Thoracic aorta (tissue), 2 donors: ENCODE data around the gene ABHD17C. TPM values are rescaled to one million over a fixed set of nuclear protein-coding genes. Genes with fewer than 3 reads are reported as not detected.

ENCODE experiments used
- ATAC-seq: fragments of 150-250 bp; one replicate; pipeline ENCODE4 v1.8.0; 2017; ENCODE audit warnings: low read depth; ENCODE audit not compliant: insufficient number of reproducible peaks, low FRiP score
- DNase-seq: peaks from one replicate; pipeline ENCODE4 v3.0.0-alpha.2; 2020; ENCODE audit warnings: low spot score
- H3K27ac ChIP-seq, 2 donors: fragments of 200-600 bp; sonication (generic); 1 replicate in 1 of 2; 2 replicates in 1 of 2; pipeline ENCODE4 v1.5.1; 2016; ENCODE audit warnings: mild to moderate bottlenecking in 2 of 2, moderate library complexity in 2 of 2
- H3K27me3 ChIP-seq: fragments of 200-600 bp; sonication (generic); replicated peaks from 2 replicates; pipeline ENCODE4 v1.6.0; 2016; ENCODE audit warnings: mild to moderate bottlenecking; ENCODE audit not compliant: insufficient read depth
- H3K36me3 ChIP-seq: fragments of 200-600 bp; sonication (generic); one replicate; pipeline ENCODE4 v1.5.1; 2016
- H3K4me1 ChIP-seq, 2 donors: fragments of 200-600 bp; sonication (generic); 1 replicate in 1 of 2; 2 replicates in 1 of 2; pipeline versions ENCODE4 v1.5.1 to v1.6.0; 2016; ENCODE audit warnings: low read depth in 2 of 2, mild to moderate bottlenecking in 1 of 2; ENCODE audit not compliant: control insufficient read depth in 1 of 2
- H3K4me3 ChIP-seq: fragments of 200-600 bp; sonication (generic); 2 replicates; pipeline ENCODE4 v1.5.1; 2016; ENCODE audit warnings: mild to moderate bottlenecking
- H3K9me3 ChIP-seq: fragments of 200-600 bp; sonication (generic); 2 replicates; pipeline ENCODE4 v1.5.1; 2016
- CTCF ChIP-seq: fragments of 200-600 bp; sonication (generic); IDR thresholded peaks from one replicate; pipeline ENCODE4 v1.5.1; 2019; ENCODE audit warnings: antibody characterized with exemption
- total RNA-seq, 2 donors: library from RNA; depleted of rRNA; stranded (reverse); fragments of >200 nt; gene quantifications; one replicate each; pipeline versions ENCODE4 v1.1.0 to v1.2.3, GENCODE V29; 2016

ABHD17C gene
- total RNA-seq, 2 donors from 2014 or later = 1.6 to 3.0 TPM

- DNase-seq (no peak), ATAC-seq (no peak)
- Histone ChIP-seq H3K36me3 (no peaks in the 10 kb centered on the region), H3K9me3 (no peaks in the 10 kb centered on the region), H3K4me1 (no peaks in the 10 kb centered on the region), H3K27ac (no peak overlapping the region), H3K27me3 (no peaks in the 10 kb centered on the region), H3K4me3 (no peak overlapping the region)
- no peak for TF ChIP-seq CTCF
Observed at GRCh38 chr15:80796407-80796806, 101.3 kb downstream of the ABHD17C start.

- TF ChIP-seq CTCF = no peak
- no peaks in the 10 kb centered on the region for H3K36me3 ChIP-seq
- H3K9me3 ChIP-seq = no peaks in the 10 kb centered on the region
- no peak for DNase-seq
- no peak for ATAC-seq
- no peak overlapping the region for H3K27ac ChIP-seq
- no peaks in the 10 kb centered on the region for H3K27me3 ChIP-seq
- H3K4me3 ChIP-seq = no peak overlapping the region
- H3K4me1 ChIP-seq = no peaks in the 10 kb centered on the region
Observed at GRCh38 chr15:80798911-80799310, 103.8 kb downstream of the ABHD17C start.

GRCh38 chr15:80800067-80800466 lies 105.0 kb downstream of the ABHD17C start:
- Histone ChIP-seq H3K36me3 (no peaks in the 10 kb centered on the region), H3K27ac (no peak overlapping the region), H3K4me1 (no peaks in the 10 kb centered on the region), H3K4me3 (no peak overlapping the region), H3K27me3 (no peaks in the 10 kb centered on the region), H3K9me3 (no peaks in the 10 kb centered on the region)
- DNase-seq = no peak
- no peak for ATAC-seq
- no peak for TF ChIP-seq CTCF

GRCh38 chr15:80801891-80802680 lies 107.0 kb downstream of the ABHD17C start:
- DNase-seq (no peak), ATAC-seq (no peak)
- H3K4me3 ChIP-seq = no peak overlapping the region
- TF ChIP-seq CTCF = no peak
- no peak overlapping the region for H3K27ac ChIP-seq
- H3K36me3 ChIP-seq = no peaks in the 10 kb centered on the region
- no peaks in the 10 kb centered on the region for H3K4me1 ChIP-seq
- no peaks in the 10 kb centered on the region for H3K9me3 ChIP-seq
- H3K27me3 ChIP-seq = no peaks in the 10 kb centered on the region

GRCh38 chr15:80803580-80804525 lies 108.7 kb downstream of the ABHD17C start:
- DNase-seq (no peak), ATAC-seq (no peak)
- H3K27ac ChIP-seq = no peak overlapping the region
- H3K4me3 ChIP-seq = no peak overlapping the region
- no peaks in the 10 kb centered on the region for H3K27me3 ChIP-seq
- H3K36me3 ChIP-seq = no peaks in the 10 kb centered on the region
- H3K9me3 ChIP-seq = no peaks in the 10 kb centered on the region
- H3K4me1 ChIP-seq = no peaks in the 10 kb centered on the region
- TF ChIP-seq CTCF = no peak
